K562 (cell line): Measurements from ENCODE around the gene NAT14. TPM values are rescaled to one million over a fixed set of nuclear protein-coding genes. Genes with fewer than 3 reads are reported as not detected.

Experiments used
- BRD9 ChIP-seq: fragments of 450-650 bp; IDR thresholded peaks from 2 replicates; pipeline ENCODE4 v1.6.1; 2018; ENCODE audit warnings: low read depth; ENCODE audit not compliant: partially characterized antibody
- CSDE1 ChIP-seq, 2 experiments: fragments of 450-650 bp; IDR thresholded peaks; 2 replicates each; pipeline ENCODE4 v1.6.1; 2016; ENCODE audit warnings: mild to moderate bottlenecking in 1 of 2
- DMBX1 ChIP-seq: fragments of 250-450 bp; sonication (Bioruptor Pico); IDR thresholded peaks from 2 replicates; pipeline ENCODE4 v1.8.0; 2022; ENCODE audit warnings: inconsistent platforms, mild to moderate bottlenecking, moderate library complexity, borderline replicate concordance
- PHF21A ChIP-seq: fragments of 450-650 bp; IDR thresholded peaks from 2 replicates; pipeline ENCODE4 v1.6.1; 2017; ENCODE audit warnings: low read depth, borderline replicate concordance
- PTTG1 ChIP-seq: fragments of 450-650 bp; IDR thresholded peaks from 2 replicates; pipeline ENCODE4 v1.6.1; 2016; ENCODE audit warnings: low read depth, mild to moderate bottlenecking, missing genetic modification characterization, missing compliant biosample characterization
- SUPT5H ChIP-seq: fragments of 450-650 bp; IDR thresholded peaks from 2 replicates; pipeline ENCODE4 v1.6.1; 2016
- TARDBP ChIP-seq: fragments of 450-650 bp; IDR thresholded peaks from 2 replicates; pipeline ENCODE4 v1.6.1; 2016
- ZNF212 ChIP-seq: fragments of 450-650 bp; formaldehyde crosslinking; IDR thresholded peaks from 2 replicates; pipeline ENCODE4 v1.4.0; 2020; ENCODE audit warnings: mild to moderate bottlenecking
- ZNF3 ChIP-seq: fragments of 250-450 bp; sonication (Bioruptor Pico); IDR thresholded peaks from 2 replicates; pipeline ENCODE4 v1.5.0; 2021; ENCODE audit warnings: mild to moderate bottlenecking, moderate library complexity
- ZNF311 ChIP-seq: fragments of 250-450 bp; sonication (Bioruptor Pico); IDR thresholded peaks from 2 replicates; pipeline ENCODE4 v1.4.0; 2020; ENCODE audit warnings: mild to moderate bottlenecking, moderate library complexity
- ZNF436 ChIP-seq: fragments of 250-450, 450-650 bp; sonication (Bioruptor Pico); formaldehyde crosslinking; IDR thresholded peaks from 2 replicates; pipeline ENCODE4 v1.7.0; 2020; ENCODE audit warnings: mild to moderate bottlenecking
- polyA plus RNA-seq, 8 experiments: library from polyadenylated mRNA; depleted of rRNA in 4 of 8; stranded (reverse) in 5 of 8; unstranded in 3 of 8; fragments of >200 nt; fragmentation: Nextera tagmentation in 2 of 8; fragmentation: Illumina TruSeq in 1 of 8; extraction: Ambion mirVana in 2 of 8; extraction: Trizol in 1 of 8; gene quantifications; 2 replicates each; pipeline versions ENCODE4 v1.2.1 to v1.2.3, GENCODE V29; 2011 to 2014; ENCODE audit warnings: inconsistent platforms in 1 of 8, missing spikeins in 1 of 8
- total RNA-seq, 7 experiments: library from RNA; depleted of rRNA in 6 of 7; stranded (reverse); fragments of >200 nt in 6 of 7; fragmentation: Illumina TruSeq in 2 of 7; extraction: Trizol in 2 of 7; gene quantifications; 2 replicates each; pipeline versions ENCODE4 v1.2.1 to v1.2.3, GENCODE V29; 2011 to 2021; ENCODE audit warnings: low replicate concordance in 1 of 7
- TF ChIP-seq, protein P1 (sequence below): fragments of 450-650 bp; formaldehyde crosslinking; IDR thresholded peaks from 2 replicates; pipeline ENCODE4 v1.4.0; 2020; ENCODE audit warnings: mild to moderate bottlenecking, moderate library complexity
- TF ChIP-seq, protein P2 (sequence below): conservative IDR thresholded peaks from 2 replicates; pipeline ENCODE4 v1.6.1; 2011; ENCODE audit warnings: low read depth, mild to moderate bottlenecking, low read length; ENCODE audit not compliant: control insufficient read depth
- TF ChIP-seq, protein P3 (sequence below): fragments of 250-450 bp; sonication (Bioruptor Pico); IDR thresholded peaks from 2 replicates; pipeline ENCODE4 v1.5.0; 2021
- TF ChIP-seq, protein P4 (sequence below): sonication (generic); formaldehyde crosslinking; IDR thresholded peaks from 2 replicates; pipeline ENCODE4 v1.8.0; 2023; ENCODE audit warnings: missing genetic modification reagents, mild to moderate bottlenecking, borderline replicate concordance

Gene NAT14
- total and polyA plus RNA-seq, 9 of the 15 experiments (the other 6 are each of a cell fraction or from before 2014, with no cell fraction given), result 2.4 to 77.0 (median 26.7) TPM

DNA sequence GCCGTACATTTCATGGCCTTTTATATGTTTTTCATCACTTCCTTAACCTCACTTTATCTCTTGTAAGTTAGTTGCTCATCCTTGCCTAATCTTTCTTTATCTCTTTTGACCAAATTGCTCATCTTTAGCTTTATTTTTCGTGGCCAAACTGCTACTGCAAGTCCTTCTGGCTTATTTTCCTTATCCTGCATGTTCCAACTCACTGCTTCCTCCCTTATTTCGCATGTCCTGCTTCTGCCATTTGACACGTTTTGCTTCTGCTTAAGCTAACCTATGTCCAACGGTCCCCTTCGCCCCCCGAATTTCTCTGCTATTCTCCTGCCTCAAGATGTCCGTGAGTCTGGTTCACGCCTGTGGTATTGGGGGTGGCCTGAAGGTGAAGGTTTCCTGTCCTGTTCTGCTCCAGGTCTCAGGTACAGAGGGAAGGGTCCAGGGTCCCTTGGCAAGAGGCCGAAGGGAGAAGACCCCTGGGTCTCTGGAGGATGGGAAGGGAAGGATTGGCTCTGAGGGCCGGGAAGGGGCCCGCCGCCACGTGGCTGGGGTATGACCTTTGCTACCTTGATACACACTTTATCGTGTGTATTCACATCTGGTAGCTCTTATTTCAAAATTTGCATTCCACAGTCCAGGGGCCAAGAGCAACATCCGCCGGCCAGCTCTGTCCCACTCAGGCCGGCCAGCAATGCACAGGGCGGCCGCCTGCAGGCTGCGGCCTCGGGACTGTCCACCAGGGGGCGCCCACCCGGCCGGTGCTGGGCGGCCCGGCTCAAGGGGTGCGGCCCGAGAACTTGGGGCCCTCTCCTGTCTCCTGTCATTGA is 17.5 kb upstream of the NAT14 start (continued):
- TF ChIP-seq, protein P1, sequence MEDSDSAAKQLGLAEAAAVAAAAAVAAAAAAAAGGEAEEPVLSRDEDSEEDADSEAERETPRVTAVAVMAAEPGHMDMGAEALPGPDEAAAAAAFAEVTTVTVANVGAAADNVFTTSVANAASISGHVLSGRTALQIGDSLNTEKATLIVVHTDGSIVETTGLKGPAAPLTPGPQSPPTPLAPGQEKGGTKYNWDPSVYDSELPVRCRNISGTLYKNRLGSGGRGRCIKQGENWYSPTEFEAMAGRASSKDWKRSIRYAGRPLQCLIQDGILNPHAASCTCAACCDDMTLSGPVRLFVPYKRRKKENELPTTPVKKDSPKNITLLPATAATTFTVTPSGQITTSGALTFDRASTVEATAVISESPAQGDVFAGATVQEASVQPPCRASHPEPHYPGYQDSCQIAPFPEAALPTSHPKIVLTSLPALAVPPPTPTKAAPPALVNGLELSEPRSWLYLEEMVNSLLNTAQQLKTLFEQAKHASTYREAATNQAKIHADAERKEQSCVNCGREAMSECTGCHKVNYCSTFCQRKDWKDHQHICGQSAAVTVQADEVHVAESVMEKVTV (CRISPR knock-in tag), result peak; percentile 46; the same call in 1 of the 2 replicates
- TF ChIP-seq DMBX1 (CRISPR knock-in tag) (peak; percentile 47; the same call in 1 of the 2 replicates), TARDBP (peak; percentile 79), ZNF3 (no peak), ZNF212 (CRISPR knock-in tag) (no peak), CSDE1 (IDR thresholded peaks at IDR 0.05) (0 out of 4 replicates have a peak, but pooled peaks of 1 of the 2 experiments have one; percentile 28), ZNF311 (no peak), BRD9 (peak; percentile 69), PHF21A (peak; percentile 55; the same call in 1 of the 2 replicates), SUPT5H (no peak), PTTG1 (tag) (no peak), ZNF436 (CRISPR knock-in tag) (no peak)
- TF ChIP-seq, protein P2, sequence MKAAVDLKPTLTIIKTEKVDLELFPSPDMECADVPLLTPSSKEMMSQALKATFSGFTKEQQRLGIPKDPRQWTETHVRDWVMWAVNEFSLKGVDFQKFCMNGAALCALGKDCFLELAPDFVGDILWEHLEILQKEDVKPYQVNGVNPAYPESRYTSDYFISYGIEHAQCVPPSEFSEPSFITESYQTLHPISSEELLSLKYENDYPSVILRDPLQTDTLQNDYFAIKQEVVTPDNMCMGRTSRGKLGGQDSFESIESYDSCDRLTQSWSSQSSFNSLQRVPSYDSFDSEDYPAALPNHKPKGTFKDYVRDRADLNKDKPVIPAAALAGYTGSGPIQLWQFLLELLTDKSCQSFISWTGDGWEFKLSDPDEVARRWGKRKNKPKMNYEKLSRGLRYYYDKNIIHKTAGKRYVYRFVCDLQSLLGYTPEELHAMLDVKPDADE, result no peak
- TF ChIP-seq, protein P3, sequence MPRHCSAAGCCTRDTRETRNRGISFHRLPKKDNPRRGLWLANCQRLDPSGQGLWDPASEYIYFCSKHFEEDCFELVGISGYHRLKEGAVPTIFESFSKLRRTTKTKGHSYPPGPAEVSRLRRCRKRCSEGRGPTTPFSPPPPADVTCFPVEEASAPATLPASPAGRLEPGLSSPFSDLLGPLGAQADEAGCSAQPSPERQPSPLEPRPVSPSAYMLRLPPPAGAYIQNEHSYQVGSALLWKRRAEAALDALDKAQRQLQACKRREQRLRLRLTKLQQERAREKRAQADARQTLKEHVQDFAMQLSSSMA, result no peak
- TF ChIP-seq, protein P4, sequence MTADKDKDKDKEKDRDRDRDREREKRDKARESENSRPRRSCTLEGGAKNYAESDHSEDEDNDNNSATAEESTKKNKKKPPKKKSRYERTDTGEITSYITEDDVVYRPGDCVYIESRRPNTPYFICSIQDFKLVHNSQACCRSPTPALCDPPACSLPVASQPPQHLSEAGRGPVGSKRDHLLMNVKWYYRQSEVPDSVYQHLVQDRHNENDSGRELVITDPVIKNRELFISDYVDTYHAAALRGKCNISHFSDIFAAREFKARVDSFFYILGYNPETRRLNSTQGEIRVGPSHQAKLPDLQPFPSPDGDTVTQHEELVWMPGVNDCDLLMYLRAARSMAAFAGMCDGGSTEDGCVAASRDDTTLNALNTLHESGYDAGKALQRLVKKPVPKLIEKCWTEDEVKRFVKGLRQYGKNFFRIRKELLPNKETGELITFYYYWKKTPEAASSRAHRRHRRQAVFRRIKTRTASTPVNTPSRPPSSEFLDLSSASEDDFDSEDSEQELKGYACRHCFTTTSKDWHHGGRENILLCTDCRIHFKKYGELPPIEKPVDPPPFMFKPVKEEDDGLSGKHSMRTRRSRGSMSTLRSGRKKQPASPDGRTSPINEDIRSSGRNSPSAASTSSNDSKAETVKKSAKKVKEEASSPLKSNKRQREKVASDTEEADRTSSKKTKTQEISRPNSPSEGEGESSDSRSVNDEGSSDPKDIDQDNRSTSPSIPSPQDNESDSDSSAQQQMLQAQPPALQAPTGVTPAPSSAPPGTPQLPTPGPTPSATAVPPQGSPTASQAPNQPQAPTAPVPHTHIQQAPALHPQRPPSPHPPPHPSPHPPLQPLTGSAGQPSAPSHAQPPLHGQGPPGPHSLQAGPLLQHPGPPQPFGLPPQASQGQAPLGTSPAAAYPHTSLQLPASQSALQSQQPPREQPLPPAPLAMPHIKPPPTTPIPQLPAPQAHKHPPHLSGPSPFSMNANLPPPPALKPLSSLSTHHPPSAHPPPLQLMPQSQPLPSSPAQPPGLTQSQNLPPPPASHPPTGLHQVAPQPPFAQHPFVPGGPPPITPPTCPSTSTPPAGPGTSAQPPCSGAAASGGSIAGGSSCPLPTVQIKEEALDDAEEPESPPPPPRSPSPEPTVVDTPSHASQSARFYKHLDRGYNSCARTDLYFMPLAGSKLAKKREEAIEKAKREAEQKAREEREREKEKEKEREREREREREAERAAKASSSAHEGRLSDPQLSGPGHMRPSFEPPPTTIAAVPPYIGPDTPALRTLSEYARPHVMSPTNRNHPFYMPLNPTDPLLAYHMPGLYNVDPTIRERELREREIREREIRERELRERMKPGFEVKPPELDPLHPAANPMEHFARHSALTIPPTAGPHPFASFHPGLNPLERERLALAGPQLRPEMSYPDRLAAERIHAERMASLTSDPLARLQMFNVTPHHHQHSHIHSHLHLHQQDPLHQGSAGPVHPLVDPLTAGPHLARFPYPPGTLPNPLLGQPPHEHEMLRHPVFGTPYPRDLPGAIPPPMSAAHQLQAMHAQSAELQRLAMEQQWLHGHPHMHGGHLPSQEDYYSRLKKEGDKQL, result no peak
